ENCODE measurements around the gene SCUBE3. TPM values are rescaled to one million over a fixed set of nuclear protein-coding genes. Genes with fewer than 3 reads are reported as not detected.

The SCUBE3 gene
- 10 to 100 TPM in 4 of 10 donors, 1 to 10 TPM in 6; 4.9 to 18.8 (median 9.0) TPM for total RNA-seq
- polyA plus RNA-seq = 1 to 10 TPM; 1.2 to 5.6 TPM
- long read RNA-seq, donor 1, full-length matches to known transcripts = 6 of 22 reads
- long read RNA-seq, donor 1, partial matches to known transcripts = 4 of 22 reads
- long read RNA-seq, donor 1, other reads (novel, unspliced or antisense) = 12 of 22 reads
- long read RNA-seq, donor 2, full-length matches to known transcripts = 9 of 29 reads
- long read RNA-seq, donor 2, partial matches to known transcripts = 8 of 29 reads
- long read RNA-seq, donor 2, other reads (novel, unspliced or antisense) = 12 of 29 reads
- long read RNA-seq, donor 3, full-length matches to known transcripts = 3 of 12 reads
- long read RNA-seq, donor 3, partial matches to known transcripts = 4 of 12 reads
- long read RNA-seq, donor 3, other reads (novel, unspliced or antisense) = 5 of 12 reads

DNA sequence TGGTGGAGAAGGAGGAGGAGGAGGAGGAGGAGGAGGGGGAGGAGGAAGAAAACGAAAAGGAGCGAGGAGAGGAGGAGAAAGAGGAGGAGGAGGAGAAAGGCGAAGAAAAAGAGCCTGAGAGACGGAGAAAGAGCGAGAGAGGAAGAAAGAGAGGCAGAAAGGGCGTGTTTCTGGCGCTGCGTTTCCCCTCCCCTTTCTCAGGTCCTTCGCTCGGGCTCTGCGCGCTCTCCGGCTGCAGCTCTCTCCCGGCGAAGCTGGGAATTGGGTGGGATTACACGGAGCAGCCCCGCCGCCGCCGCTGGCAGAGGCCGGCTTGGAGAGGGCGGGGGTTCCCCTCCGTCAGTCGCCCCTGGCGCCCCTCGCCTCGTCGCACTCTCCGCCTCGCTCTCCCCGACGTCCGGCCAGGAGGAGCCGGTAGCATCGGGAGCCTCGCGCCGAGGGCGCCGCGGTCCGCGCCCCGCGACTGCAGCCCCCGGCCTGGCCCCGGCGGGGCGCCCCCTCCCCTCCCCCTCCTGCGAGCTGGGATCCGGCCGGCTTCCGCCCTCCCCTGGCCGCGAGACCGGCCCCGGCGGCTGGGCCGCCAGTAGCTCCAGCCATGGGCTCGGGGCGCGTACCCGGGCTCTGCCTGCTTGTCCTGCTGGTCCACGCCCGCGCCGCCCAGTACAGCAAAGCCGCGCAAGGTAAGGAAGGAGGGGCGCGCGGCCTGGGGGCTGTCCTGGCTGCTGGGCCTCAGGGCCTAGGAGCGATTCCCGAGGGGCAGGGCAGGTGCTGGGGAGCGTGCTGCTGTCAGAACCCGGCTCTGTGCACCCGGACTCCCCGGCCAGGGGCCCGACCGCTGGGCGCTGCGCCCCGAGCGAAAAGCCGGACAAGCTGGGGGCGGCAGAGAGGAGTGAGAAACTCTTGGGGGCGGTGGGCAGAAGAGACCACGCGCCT lies at the start of gene SCUBE3:
SCUBE3 (plus strand) TSS at position 133 of the 933 bp plus-strand sequence; CDS start at position 596, 463 bp downstream.
- no peaks in the 10 kb centered on the region for H3K36me3 ChIP-seq
- intact Hi-C loops (cut with DNase I) = no loop called here
- TF ChIP-seq, protein P1, sequence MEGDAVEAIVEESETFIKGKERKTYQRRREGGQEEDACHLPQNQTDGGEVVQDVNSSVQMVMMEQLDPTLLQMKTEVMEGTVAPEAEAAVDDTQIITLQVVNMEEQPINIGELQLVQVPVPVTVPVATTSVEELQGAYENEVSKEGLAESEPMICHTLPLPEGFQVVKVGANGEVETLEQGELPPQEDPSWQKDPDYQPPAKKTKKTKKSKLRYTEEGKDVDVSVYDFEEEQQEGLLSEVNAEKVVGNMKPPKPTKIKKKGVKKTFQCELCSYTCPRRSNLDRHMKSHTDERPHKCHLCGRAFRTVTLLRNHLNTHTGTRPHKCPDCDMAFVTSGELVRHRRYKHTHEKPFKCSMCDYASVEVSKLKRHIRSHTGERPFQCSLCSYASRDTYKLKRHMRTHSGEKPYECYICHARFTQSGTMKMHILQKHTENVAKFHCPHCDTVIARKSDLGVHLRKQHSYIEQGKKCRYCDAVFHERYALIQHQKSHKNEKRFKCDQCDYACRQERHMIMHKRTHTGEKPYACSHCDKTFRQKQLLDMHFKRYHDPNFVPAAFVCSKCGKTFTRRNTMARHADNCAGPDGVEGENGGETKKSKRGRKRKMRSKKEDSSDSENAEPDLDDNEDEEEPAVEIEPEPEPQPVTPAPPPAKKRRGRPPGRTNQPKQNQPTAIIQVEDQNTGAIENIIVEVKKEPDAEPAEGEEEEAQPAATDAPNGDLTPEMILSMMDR (IDR thresholded peaks at IDR 0.05) = no peak
- H3K9me3 ChIP-seq = no peaks in the 10 kb centered on the region
- H3K4me1 ChIP-seq = peaks cover 4 to 51% (median 33%) of the 10 kb centered on the region in 9 donors
- H3K27ac ChIP-seq = peak within 1 kb of the TSS in 9 of 10 donors; percentile 19 to 79 (median 62)
- DNase-seq = peak in 1 of 2 donors; percentile 44
- peaks cover 0 to 65% (median 20%) of the 10 kb centered on the region in 7 donors for H3K27me3 ChIP-seq
- WGBS, 2 donors = 1 to 2% methylated on average over 68 to 89 of the region's 89 CpGs
- H3K4me3 ChIP-seq = peak within 1 kb of the TSS; percentile 41 to 65 (median 62)
- ATAC-seq = peak; percentile 34 to 57 (median 46)

DNA sequence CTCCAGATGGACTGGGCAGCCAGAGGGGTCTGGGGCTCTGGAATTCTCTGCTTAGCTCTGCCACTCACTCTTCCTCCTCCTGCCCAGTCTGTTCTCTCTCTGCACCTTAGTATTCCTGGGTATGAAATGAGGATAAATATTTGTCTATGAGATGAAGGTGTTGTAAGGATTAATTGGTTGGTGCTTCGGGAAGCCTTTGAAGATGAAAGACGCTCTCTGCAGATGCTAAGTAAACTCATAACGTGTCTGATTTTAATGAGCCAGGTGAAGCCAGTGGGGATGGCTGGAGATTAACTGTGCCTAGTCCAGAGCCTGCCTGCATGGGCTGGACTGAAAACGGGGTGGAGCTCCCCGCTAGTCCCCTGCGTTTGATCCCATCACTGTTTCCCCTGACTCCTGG lies 49.5 kb upstream of the SCUBE3 start:
- Histone ChIP-seq H3K4me1 (peaks cover 0 to 24% (median 12%) of the 10 kb centered on the region in 9 donors), H3K36me3 (no peaks in the 10 kb centered on the region), H3K4me3 (no peak overlapping the region), H3K27ac (no peak overlapping the region), H3K27me3 (peaks cover 0 to 3% (median 0%) of the 10 kb centered on the region in 7 donors), H3K9me3 (no peaks in the 10 kb centered on the region)
- DNase-seq (no peak), ATAC-seq (no peak)
- TF ChIP-seq, protein P1 (IDR thresholded peaks at IDR 0.05) = no peak
- intact Hi-C loops (cut with DNase I) = loop anchor here in 1 of 10 donors (5.0 kb wide), 1 partner anchor 38 kb away; no protein-coding TSS in a partner anchor
- 92 to 98% methylated on average over 6 of the region's 6 CpGs for WGBS, 2 donors

DNA sequence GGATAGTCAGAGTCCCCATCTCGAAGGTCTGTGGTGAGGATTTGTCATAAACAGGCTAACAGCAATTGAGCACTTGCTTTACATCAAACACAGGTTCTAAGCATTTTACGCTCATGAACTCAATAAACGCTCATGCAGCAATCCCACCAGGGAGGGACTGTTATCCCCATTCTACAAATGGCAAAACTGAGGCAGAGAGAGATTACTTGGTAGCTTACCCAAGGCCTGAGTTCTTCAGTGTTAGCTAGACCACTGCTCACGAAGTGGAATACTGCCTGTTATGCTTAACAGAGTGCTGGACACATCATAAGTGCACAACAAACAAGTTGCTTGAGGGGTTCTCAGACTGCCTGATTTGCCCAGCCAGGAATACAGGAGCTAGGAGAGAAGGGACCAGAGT lies 48.9 kb upstream of the SCUBE3 start:
- intact Hi-C loops (cut with DNase I) = loop anchor here in 1 of 10 donors (5.0 kb wide), 1 partner anchor 37 kb away; no protein-coding TSS in a partner anchor
- Histone ChIP-seq H3K9me3 (no peaks in the 10 kb centered on the region), H3K4me3 (no peak overlapping the region), H3K4me1 (peaks cover 0 to 24% (median 12%) of the 10 kb centered on the region in 9 donors), H3K27me3 (peaks cover 0 to 3% (median 0%) of the 10 kb centered on the region in 7 donors), H3K36me3 (no peaks in the 10 kb centered on the region), H3K27ac (no peak overlapping the region)
- no peak for ATAC-seq
- 96 to 97% methylated on average over 4 of the region's 4 CpGs for WGBS, 2 donors
- TF ChIP-seq, protein P1 (IDR thresholded peaks at IDR 0.05) = no peak
- no peak for DNase-seq

DNA sequence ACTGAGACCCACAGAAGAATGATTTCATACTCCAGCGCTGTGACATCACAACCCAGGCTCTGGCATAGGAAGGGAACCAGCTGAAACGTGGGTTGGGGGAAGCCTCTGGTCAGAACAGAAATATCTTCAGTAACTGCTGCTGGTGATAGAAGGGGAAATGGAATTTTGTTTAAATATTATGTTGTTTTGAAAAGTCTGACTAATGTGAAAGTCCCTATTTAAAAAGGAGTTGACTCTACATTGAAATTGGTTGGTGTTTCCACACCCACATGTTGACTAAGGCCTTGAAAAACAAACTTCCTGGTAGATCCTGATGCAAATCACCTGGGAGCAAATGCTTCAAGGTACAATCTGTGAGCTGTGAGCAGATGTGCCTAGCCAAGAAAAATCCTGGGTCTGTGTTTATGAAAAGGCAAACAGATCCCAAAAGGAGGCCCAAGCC lies 48.1 kb upstream of the SCUBE3 start:
- intact Hi-C loops (cut with DNase I) = no loop called here
- ATAC-seq (no peak), DNase-seq (no peak)
- Histone ChIP-seq H3K9me3 (no peaks in the 10 kb centered on the region), H3K27ac (no peak overlapping the region), H3K27me3 (peaks cover 0 to 3% (median 0%) of the 10 kb centered on the region in 7 donors), H3K4me3 (no peak overlapping the region), H3K36me3 (no peaks in the 10 kb centered on the region), H3K4me1 (peaks cover 0 to 24% (median 11%) of the 10 kb centered on the region in 9 donors)
- TF ChIP-seq, protein P1 (IDR thresholded peaks at IDR 0.05) = no peak
- WGBS, 2 donors = 88 to 92% methylated on average over 2 of the region's 2 CpGs
